ENCODE measurements around the gene OR10K2. TPM values are rescaled to one million over a fixed set of nuclear protein-coding genes. Genes with fewer than 3 reads are reported as not detected.

OR10K2 gene
- polyA plus RNA-seq, 1 of the 3 experiments (the other 2 are of a cell fraction), result not detected

- H3K4me1 ChIP-seq (ENCODE audit: control insufficient read depth in 1 of 2, insufficient read depth in 2 of 2, low read depth in 1 of 2, low read length in 1 of 2), result no peaks in the 10 kb centered on the region
- H4K20me1 ChIP-seq (ENCODE audit: insufficient read depth), result no peaks in the 10 kb centered on the region
- no peaks in the 10 kb centered on the region for H3K9me2 ChIP-seq
- no peaks in the 10 kb centered on the region for H3K9me3 ChIP-seq
- H3K4me2 ChIP-seq, result no peak overlapping the region
- no peak overlapping the region for H3K9ac ChIP-seq
- no peaks in the 10 kb centered on the region for H3K79me2 ChIP-seq (ENCODE audit: insufficient read depth)
- H3K36me3 ChIP-seq (replicated peaks in 1 of 2; ENCODE audit: control insufficient read depth in 1 of 2, insufficient read depth in 2 of 2, low read length in 1 of 2), result no peaks in the 10 kb centered on the region
- no peak overlapping the region for H3K27ac ChIP-seq (ENCODE audit: low read depth in 2 of 2, low read length in 1 of 2)
- no peaks in the 10 kb centered on the region for H3K27me3 ChIP-seq (ENCODE audit: insufficient read depth)
- H3K4me3 ChIP-seq (ENCODE audit: low read depth in 2 of 2, low read length in 1 of 2), result no peak overlapping the region
- ChIA-PET POLR2A (no interaction called here), CTCF (no interaction called here)
- H2AFZ ChIP-seq (ENCODE audit: low read depth), result no peak overlapping the region
- TF ChIP-seq FOXJ3 (CRISPR knock-in tag; IDR thresholded peaks at IDR 0.05), result no peak
- no peak for TF ChIP-seq SMC3 (IDR thresholded peaks at IDR 0.05; ENCODE audit: low read depth, low read length)
- TF ChIP-seq SIN3A (IDR thresholded peaks at IDR 0.05; ENCODE audit: borderline replicate concordance, low read depth, low read length), result no peak
- TF ChIP-seq RCOR1 (IDR thresholded peaks at IDR 0.05; ENCODE audit: low read length), result no peak
- no peak for TF ChIP-seq MXI1 (IDR thresholded peaks at IDR 0.05; ENCODE audit: low read depth, low read length)
- TF ChIP-seq RFX5 (IDR thresholded peaks at IDR 0.05; ENCODE audit: low read length), result no peak
- no peak for TF ChIP-seq MAX (IDR thresholded peaks at IDR 0.05; ENCODE audit: low read depth)
- no peak for DNase-seq
- H3F3A ChIP-seq (replicated peaks; ENCODE audit: insufficient read depth), result no peaks in the 10 kb centered on the region
Observed at GRCh38 chr1:158422212-158422611, 3.8 kb downstream of the OR10K2 start.

GRCh38 chr1:158417586-158417985 is 8.5 kb downstream of the OR10K2 start:
- Histone ChIP-seq H3K4me2 (no peak overlapping the region), H3K27ac (ENCODE audit: low read depth in 2 of 2, low read length in 1 of 2) (no peak overlapping the region), H3K9me3 (no peaks in the 10 kb centered on the region), H3K9me2 (no peaks in the 10 kb centered on the region), H3K79me2 (ENCODE audit: insufficient read depth) (no peaks in the 10 kb centered on the region), H3K36me3 (replicated peaks in 1 of 2; ENCODE audit: control insufficient read depth in 1 of 2, insufficient read depth in 2 of 2, low read length in 1 of 2) (no peaks in the 10 kb centered on the region), H3K9ac (no peak overlapping the region), H3F3A (replicated peaks; ENCODE audit: insufficient read depth) (no peaks in the 10 kb centered on the region), H4K20me1 (ENCODE audit: insufficient read depth) (no peaks in the 10 kb centered on the region), H2AFZ (ENCODE audit: low read depth) (no peak overlapping the region), H3K4me1 (ENCODE audit: control insufficient read depth in 1 of 2, insufficient read depth in 2 of 2, low read depth in 1 of 2, low read length in 1 of 2) (no peaks in the 10 kb centered on the region), H3K27me3 (ENCODE audit: insufficient read depth) (no peaks in the 10 kb centered on the region), H3K4me3 (ENCODE audit: low read depth in 2 of 2, low read length in 1 of 2) (no peak overlapping the region)
- ChIA-PET CTCF (interaction anchor here (1.3 kb wide), 1 partner anchor 15 kb away, joined by 3 read pairs; no protein-coding TSS in a partner anchor), POLR2A (no interaction called here)
- no peak for DNase-seq
- TF ChIP-seq CTCF (IDR thresholded peaks at IDR 0.05), result no peak
- no peak for TF ChIP-seq CHD2 (IDR thresholded peaks at IDR 0.05; ENCODE audit: low read length, partially characterized antibody)
- no peak for TF ChIP-seq TAF1 (IDR thresholded peaks at IDR 0.05; ENCODE audit: borderline replicate concordance, low read depth, low read length)
- TF ChIP-seq REST (IDR thresholded peaks at IDR 0.05; ENCODE audit: low read depth, low read length), result no peak
- no peak for TF ChIP-seq GATA2 (CRISPR knock-in tag; IDR thresholded peaks at IDR 0.05)
- no peak for TF ChIP-seq EZH2phosphoT487 (IDR thresholded peaks at IDR 0.05; ENCODE audit: borderline replicate concordance, low read depth)
- TF ChIP-seq SMC3 (IDR thresholded peaks at IDR 0.05; ENCODE audit: low read depth, low read length), result no peak
- TF ChIP-seq MAX (IDR thresholded peaks at IDR 0.05; ENCODE audit: low read depth), result no peak
- TF ChIP-seq FOSL2 (IDR thresholded peaks at IDR 0.05; ENCODE audit: borderline replicate concordance, low read depth), result no peak
- no peak for TF ChIP-seq FOXJ3 (CRISPR knock-in tag; IDR thresholded peaks at IDR 0.05)

Measured in SK-N-SH (cell line).